H1 (cell line): ENCODE results near the gene COX14. TPM values are rescaled to one million over a fixed set of nuclear protein-coding genes. Genes with fewer than 3 reads are reported as not detected.
A peak's percentile ranks its signal among the peaks of the same experiment; 100 is the strongest.

ENCODE experiments used
- ATF2 ChIP-seq: IDR thresholded peaks from 2 replicates; pipeline ENCODE4 v1.6.1; 2012; ENCODE audit warnings: low read length, inconsistent platforms
- CBX5 ChIP-seq: fragments of 300-800, 300-1000 bp; sonication (generic); IDR thresholded peaks from 2 replicates; pipeline ENCODE4 v1.7.1; 2016; ENCODE audit warnings: antibody characterized with exemption, low read length, low read depth
- CBX8 ChIP-seq: fragments of 300-800, 300-1000 bp; sonication (generic); IDR thresholded peaks from 2 replicates; pipeline ENCODE4 v1.7.1; 2016; ENCODE audit warnings: low read depth, low read length, borderline replicate concordance
- CEBPB ChIP-seq: IDR thresholded peaks from 2 replicates; pipeline ENCODE4 v1.6.1; 2012; ENCODE audit warnings: low read depth, low read length
- EGR1 ChIP-seq: IDR thresholded peaks from 2 replicates; pipeline ENCODE4 v1.6.1; 2011; ENCODE audit warnings: low read depth, low read length, borderline replicate concordance
- EP300 ChIP-seq, 2 experiments: IDR thresholded peaks; 1 replicate in 1 of 2; 2 replicates in 1 of 2; pipeline ENCODE4 v1.6.1; 2011 to 2012; ENCODE audit warnings: low read depth in 2 of 2, low read length in 2 of 2, mild to moderate bottlenecking in 2 of 2, borderline replicate concordance in 1 of 2, inconsistent platforms in 1 of 2, moderate library complexity in 1 of 2
- FOSL1 ChIP-seq: IDR thresholded peaks from 2 replicates; pipeline ENCODE4 v1.6.1; 2011; ENCODE audit warnings: mild to moderate bottlenecking, low read depth, low read length, moderate library complexity; ENCODE audit not compliant: insufficient read depth
- KDM1A ChIP-seq: fragments of 200-600, 300-600 bp; sonication (generic); IDR thresholded peaks from 2 replicates; pipeline ENCODE4 v1.7.1; 2016; ENCODE audit warnings: mild to moderate bottlenecking, low read length, borderline replicate concordance
- KDM5A ChIP-seq: fragments of 200-600 bp; IDR thresholded peaks from 2 replicates; pipeline ENCODE4 v1.7.1; 2012; ENCODE audit warnings: mild to moderate bottlenecking, low read length, inconsistent platforms, mixed read lengths
- PHF8 ChIP-seq: fragments of 200-600 bp; sonication (generic); conservative IDR thresholded peaks from 2 replicates; pipeline ENCODE4 v1.7.1; 2012; ENCODE audit warnings: low read depth, mild to moderate bottlenecking, inconsistent platforms, low read length, moderate library complexity
- RAD21 ChIP-seq, 2 experiments: IDR thresholded peaks in 1 of 2; conservative IDR thresholded peaks in 1 of 2; 2 replicates each; pipeline ENCODE4 v1.6.1; 2011; ENCODE audit warnings: low read depth in 2 of 2, low read length in 2 of 2, improper control_type of control experiment in 1 of 2, inconsistent platforms in 1 of 2, mild to moderate bottlenecking in 1 of 2, moderate library complexity in 1 of 2
- RFX5 ChIP-seq: IDR thresholded peaks from 2 replicates; pipeline ENCODE4 v1.6.1; 2011; ENCODE audit warnings: low read depth, low read length, improper control_type of control experiment, borderline replicate concordance
- RNF2 ChIP-seq: fragments of 200-900, 300-1000 bp; sonication (generic); IDR thresholded peaks from 2 replicates; pipeline ENCODE4 v1.7.1; 2016; ENCODE audit warnings: borderline replicate concordance, low read depth, mild to moderate bottlenecking, antibody characterized with exemption, low read length; ENCODE audit not compliant: poor library complexity, severe bottlenecking; ENCODE audit errors: missing control alignments
- RXRA ChIP-seq: IDR thresholded peaks from 2 replicates; pipeline ENCODE4 v1.6.1; 2011; ENCODE audit warnings: low read depth, mild to moderate bottlenecking, low read length, moderate library complexity; ENCODE audit not compliant: insufficient read depth
- SIN3A ChIP-seq, 2 experiments: IDR thresholded peaks in 1 of 2; conservative IDR thresholded peaks in 1 of 2; 2 replicates each; pipeline ENCODE4 v1.6.1; 2011 to 2012; ENCODE audit warnings: low read length in 2 of 2, improper control_type of control experiment in 1 of 2, low read depth in 1 of 2, mild to moderate bottlenecking in 1 of 2
- SIRT6 ChIP-seq: IDR thresholded peaks from one replicate; pipeline ENCODE4 v1.7.1; 2012; ENCODE audit warnings: low read length, inconsistent platforms
- SP1 ChIP-seq: IDR thresholded peaks from 2 replicates; pipeline ENCODE4 v1.6.1; 2011; ENCODE audit warnings: low read depth, low read length
- SP2 ChIP-seq: IDR thresholded peaks from 2 replicates; pipeline ENCODE4 v1.6.1; 2012; ENCODE audit warnings: mild to moderate bottlenecking, low read length, inconsistent platforms
- SRF ChIP-seq: IDR thresholded peaks from 2 replicates; pipeline ENCODE4 v1.6.1; 2011; ENCODE audit warnings: mild to moderate bottlenecking, low read depth, low read length, moderate library complexity
- TAF7 ChIP-seq: optimal IDR thresholded peaks from 2 replicates; pipeline ENCODE3; 2011; ENCODE audit warnings: low read depth, mild to moderate bottlenecking, inconsistent platforms, low read length, moderate library complexity, borderline replicate concordance
- ZNF274 ChIP-seq: IDR thresholded peaks from 2 replicates; pipeline ENCODE4 v1.7.0; 2012; ENCODE audit warnings: low read length, borderline replicate concordance; ENCODE audit errors: extremely low read depth
- polyA plus RNA-seq, 7 experiments: library from polyadenylated mRNA; depleted of rRNA in 3 of 7; stranded (reverse) in 5 of 7; unstranded in 2 of 7; fragments of >200 nt in 5 of 7; fragments of 200-250 nt in 2 of 7; gene quantifications; 1 replicate in 5 of 7; 2 replicates in 1 of 7; 4 replicates in 1 of 7; pipeline versions ENCODE4 v1.2.1 to v1.2.3, GENCODE V29; 2011 to 2013; ENCODE audit warnings: missing spikeins in 2 of 7, mixed read lengths in 2 of 7
- total RNA-seq: library from RNA; stranded (reverse); fragmentation: NEBNext Ultra II Directional; extraction: Animal tissue kit (Norgen Biotek cat#: 25700); gene quantifications from 2 replicates; pipeline ENCODE4 v1.2.1, GENCODE V29; 2021

Gene COX14
- total and polyA plus RNA-seq, 2 of the 8 experiments (the other 6 are each of a cell fraction or from before 2014, with no cell fraction given): 40.1 to 102 TPM

- no peak for TF ChIP-seq RNF2
- no peak for TF ChIP-seq ATF2
- peak; percentile 77 for TF ChIP-seq PHF8
- TF ChIP-seq CBX8: no peak
- no peak for TF ChIP-seq KDM5A
- peak; percentile 63; the same call in 1 of the 2 replicates for TF ChIP-seq SP1
- TF ChIP-seq ZNF274: no peak
- no peak for TF ChIP-seq SP2
- no peak for TF ChIP-seq SIRT6
- TF ChIP-seq CEBPB: no peak
- TF ChIP-seq SIN3A (conservative IDR thresholded peaks at IDR 0.05 in 1 of 2, IDR thresholded peaks at IDR 0.05 in 1 of 2; ENCODE audit: low read depth in 1 of 2, low read length in 2 of 2): no peak; a peak in 2 of 4 replicates
- no peak for TF ChIP-seq CBX5
- TF ChIP-seq RFX5: peak; percentile 100
- peak; percentile 52 to 55 for TF ChIP-seq RAD21 (IDR thresholded peaks at IDR 0.05 in 1 of 2, conservative IDR thresholded peaks at IDR 0.05 in 1 of 2; ENCODE audit: low read depth in 2 of 2, low read length in 2 of 2)
- TF ChIP-seq TAF7: peak; percentile 49
- TF ChIP-seq FOSL1: no peak
- no peak for TF ChIP-seq RXRA
- no peak for TF ChIP-seq EGR1
- no peak for TF ChIP-seq KDM1A
- TF ChIP-seq SRF: peak; percentile 45; the same call in 1 of the 2 replicates
- 0 out of 3 replicates have a peak, but pooled peaks of 1 of the 2 experiments have one; percentile 37 for TF ChIP-seq EP300 (IDR thresholded peaks at IDR 0.05; ENCODE audit: borderline replicate concordance in 1 of 2, low read depth in 2 of 2, low read length in 2 of 2)
Observed at GRCh38 chr12:50111693-50112455, at the start of gene COX14 (continued).
